WTC11 (cell line): Measurements from ENCODE around the gene RMDN3. TPM values are rescaled to one million over a fixed set of nuclear protein-coding genes. Genes with fewer than 3 reads are reported as not detected.

ENCODE experiments used
- ATAC-seq: fragments of 200-7000 bp; cut with Tn5 transposase; 2 replicates; pipeline ENCODE4 v1.10.0; 2021; ENCODE audit warnings: mild to moderate bottlenecking, moderate library complexity
- CTCF ChIA-PET: fragments of 300-600 bp; sonication (Branson Sonifier 250); formaldehyde crosslinking; loops from one replicate; lab custom pipeline; 2021; ENCODE audit warnings: antibody characterized with exemption; lab: Charles Lee
- POLR2A ChIA-PET: fragments of 350-600 bp; sonication (Branson Sonifier 250); formaldehyde crosslinking; loops from one replicate; lab custom pipeline; 2021; ENCODE audit warnings: antibody characterized with exemption; lab: Charles Lee
- DNase-seq: peaks from one replicate; pipeline ENCODE4 v3.0.0; 2021; ENCODE audit warnings: low spot score
- H3K27ac Mint-ChIP-seq: 2 replicates; pipeline ENCODE4 v1.8.0; 2021; ENCODE audit warnings: mixed read lengths
- H3K27me3 Mint-ChIP-seq: 2 replicates; pipeline ENCODE4 v1.8.0; 2021; ENCODE audit warnings: low read depth, mild to moderate bottlenecking, moderate library complexity, mixed read lengths
- H3K36me3 Mint-ChIP-seq: 2 replicates; pipeline ENCODE4 v1.8.0; 2021; ENCODE audit warnings: mixed read lengths
- H3K4me1 Mint-ChIP-seq: 2 replicates; pipeline ENCODE4 v1.8.0; 2022; ENCODE audit warnings: mixed read lengths
- H3K4me3 Mint-ChIP-seq: 2 replicates; pipeline ENCODE4 v1.8.0; 2021; ENCODE audit warnings: mild to moderate bottlenecking, moderate library complexity, mixed read lengths
- H3K9me3 Mint-ChIP-seq: 2 replicates; pipeline ENCODE4 v1.8.0; 2021; ENCODE audit warnings: mixed read lengths
- ARID4B ChIP-seq: sonication (generic); formaldehyde crosslinking; IDR thresholded peaks from 2 replicates; pipeline ENCODE4 v1.8.0; 2023; ENCODE audit warnings: missing genetic modification reagents, mild to moderate bottlenecking, borderline replicate concordance
- CBFB ChIP-seq: sonication (generic); formaldehyde crosslinking; IDR thresholded peaks from 2 replicates; pipeline ENCODE4 v1.8.1; 2022; ENCODE audit warnings: mild to moderate bottlenecking, low read depth, missing genetic modification reagents
- CDX4 ChIP-seq: fragments of 250-450 bp; sonication (Bioruptor Pico); IDR thresholded peaks from 2 replicates; pipeline ENCODE4 v1.9.0; 2021; ENCODE audit warnings: moderate library complexity, mild to moderate bottlenecking, inconsistent platforms, borderline replicate concordance
- ELF4 ChIP-seq: sonication (generic); formaldehyde crosslinking; IDR thresholded peaks from 2 replicates; pipeline ENCODE4 v1.8.1; 2022; ENCODE audit warnings: low read depth, mild to moderate bottlenecking, moderate library complexity, missing genetic modification reagents
- EMX1 ChIP-seq: fragments of 250-450 bp; sonication (Bioruptor Pico); IDR thresholded peaks from 2 replicates; pipeline ENCODE4 v1.8.0; 2021; ENCODE audit warnings: mild to moderate bottlenecking
- GRHL2 ChIP-seq: fragments of 250-450 bp; sonication (Bioruptor Pico); IDR thresholded peaks from 2 replicates; pipeline ENCODE4 v1.8.0; 2022; ENCODE audit warnings: mild to moderate bottlenecking, moderate library complexity; ENCODE audit not compliant: insufficient replicate concordance, severe bottlenecking
- JAZF1 ChIP-seq: fragments of 250-450 bp; sonication (Bioruptor Pico); IDR thresholded peaks from 2 replicates; pipeline ENCODE4 v1.9.0; 2021; ENCODE audit warnings: moderate library complexity, mild to moderate bottlenecking, inconsistent platforms
- KAT7 ChIP-seq: sonication (generic); formaldehyde crosslinking; IDR thresholded peaks from 2 replicates; pipeline ENCODE4 v1.8.1; 2023; ENCODE audit warnings: missing genetic modification reagents, mild to moderate bottlenecking, borderline replicate concordance
- MAX ChIP-seq: sonication (generic); formaldehyde crosslinking; IDR thresholded peaks from 2 replicates; pipeline ENCODE4 v1.8.0; 2022; ENCODE audit warnings: mild to moderate bottlenecking, missing genetic modification reagents
- RORB ChIP-seq: fragments of 250-450 bp; sonication (Bioruptor Pico); IDR thresholded peaks from 2 replicates; pipeline ENCODE4 v1.9.0; 2021; ENCODE audit warnings: mild to moderate bottlenecking
- SMAD3 ChIP-seq: sonication (generic); formaldehyde crosslinking; IDR thresholded peaks from 2 replicates; pipeline ENCODE4 v1.8.0; 2022; ENCODE audit warnings: missing genetic modification reagents, mild to moderate bottlenecking, borderline replicate concordance
- TEAD1 ChIP-seq: sonication (generic); formaldehyde crosslinking; IDR thresholded peaks from 2 replicates; pipeline ENCODE4 v1.8.0; 2022; ENCODE audit warnings: mild to moderate bottlenecking, missing genetic modification reagents
- ZNF317 ChIP-seq: sonication (generic); formaldehyde crosslinking; IDR thresholded peaks from 2 replicates; pipeline ENCODE4 v1.8.1; 2023; ENCODE audit warnings: low read depth, mild to moderate bottlenecking, moderate library complexity, missing genetic modification reagents, borderline replicate concordance
- ZNF423 ChIP-seq: fragments of 250-450 bp; sonication (Bioruptor Pico); IDR thresholded peaks from 2 replicates; pipeline ENCODE4 v2.1.2; 2022; ENCODE audit warnings: mild to moderate bottlenecking, moderate library complexity
- total RNA-seq: library from RNA; stranded (reverse); gene quantifications from 3 replicates; pipeline ENCODE4 v1.2.3, GENCODE V29; 2021
- TF ChIP-seq, protein P1 (sequence below): fragments of 250-450 bp; sonication (Bioruptor Pico); IDR thresholded peaks from 2 replicates; pipeline ENCODE4 v1.8.0; 2021; ENCODE audit warnings: mild to moderate bottlenecking
- TF ChIP-seq, protein P2 (sequence below): sonication (generic); formaldehyde crosslinking; IDR thresholded peaks from 2 replicates; pipeline ENCODE4 v1.8.0; 2022; ENCODE audit warnings: missing genetic modification reagents
- TF ChIP-seq, protein P3 (sequence below): fragments of 250-450 bp; sonication (Bioruptor Pico); IDR thresholded peaks from 2 replicates; pipeline ENCODE4 v2.1.2; 2022; ENCODE audit warnings: mild to moderate bottlenecking, moderate library complexity
- TF ChIP-seq, protein P4 (sequence below): fragments of 200-600 bp; IDR thresholded peaks from 2 replicates; pipeline ENCODE4 v1.8.0; 2022; ENCODE audit warnings: antibody characterized with exemption
- TF ChIP-seq, protein P5 (sequence below): sonication (generic); formaldehyde crosslinking; IDR thresholded peaks from 2 replicates; pipeline ENCODE4 v1.8.1; 2023; ENCODE audit warnings: mild to moderate bottlenecking, missing genetic modification reagents

RMDN3 gene
- total RNA-seq, 1 experiment from 2014 or later: 22.8 TPM

GRCh38 chr15:40773496-40773895, 18.4 kb upstream of the RMDN3 start:
- Mint-ChIP-seq H3K9me3 (no peaks in the 10 kb centered on the region), H3K4me1 (no peaks in the 10 kb centered on the region), H3K27me3 (no peaks in the 10 kb centered on the region), H3K4me3 (no peak overlapping the region), H3K27ac (no peak overlapping the region), H3K36me3 (peaks cover 21% of the 10 kb centered on the region)
- TF ChIP-seq, protein P1, sequence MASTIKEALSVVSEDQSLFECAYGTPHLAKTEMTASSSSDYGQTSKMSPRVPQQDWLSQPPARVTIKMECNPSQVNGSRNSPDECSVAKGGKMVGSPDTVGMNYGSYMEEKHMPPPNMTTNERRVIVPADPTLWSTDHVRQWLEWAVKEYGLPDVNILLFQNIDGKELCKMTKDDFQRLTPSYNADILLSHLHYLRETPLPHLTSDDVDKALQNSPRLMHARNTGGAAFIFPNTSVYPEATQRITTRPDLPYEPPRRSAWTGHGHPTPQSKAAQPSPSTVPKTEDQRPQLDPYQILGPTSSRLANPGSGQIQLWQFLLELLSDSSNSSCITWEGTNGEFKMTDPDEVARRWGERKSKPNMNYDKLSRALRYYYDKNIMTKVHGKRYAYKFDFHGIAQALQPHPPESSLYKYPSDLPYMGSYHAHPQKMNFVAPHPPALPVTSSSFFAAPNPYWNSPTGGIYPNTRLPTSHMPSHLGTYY: no peak
- TF ChIP-seq, protein P2, sequence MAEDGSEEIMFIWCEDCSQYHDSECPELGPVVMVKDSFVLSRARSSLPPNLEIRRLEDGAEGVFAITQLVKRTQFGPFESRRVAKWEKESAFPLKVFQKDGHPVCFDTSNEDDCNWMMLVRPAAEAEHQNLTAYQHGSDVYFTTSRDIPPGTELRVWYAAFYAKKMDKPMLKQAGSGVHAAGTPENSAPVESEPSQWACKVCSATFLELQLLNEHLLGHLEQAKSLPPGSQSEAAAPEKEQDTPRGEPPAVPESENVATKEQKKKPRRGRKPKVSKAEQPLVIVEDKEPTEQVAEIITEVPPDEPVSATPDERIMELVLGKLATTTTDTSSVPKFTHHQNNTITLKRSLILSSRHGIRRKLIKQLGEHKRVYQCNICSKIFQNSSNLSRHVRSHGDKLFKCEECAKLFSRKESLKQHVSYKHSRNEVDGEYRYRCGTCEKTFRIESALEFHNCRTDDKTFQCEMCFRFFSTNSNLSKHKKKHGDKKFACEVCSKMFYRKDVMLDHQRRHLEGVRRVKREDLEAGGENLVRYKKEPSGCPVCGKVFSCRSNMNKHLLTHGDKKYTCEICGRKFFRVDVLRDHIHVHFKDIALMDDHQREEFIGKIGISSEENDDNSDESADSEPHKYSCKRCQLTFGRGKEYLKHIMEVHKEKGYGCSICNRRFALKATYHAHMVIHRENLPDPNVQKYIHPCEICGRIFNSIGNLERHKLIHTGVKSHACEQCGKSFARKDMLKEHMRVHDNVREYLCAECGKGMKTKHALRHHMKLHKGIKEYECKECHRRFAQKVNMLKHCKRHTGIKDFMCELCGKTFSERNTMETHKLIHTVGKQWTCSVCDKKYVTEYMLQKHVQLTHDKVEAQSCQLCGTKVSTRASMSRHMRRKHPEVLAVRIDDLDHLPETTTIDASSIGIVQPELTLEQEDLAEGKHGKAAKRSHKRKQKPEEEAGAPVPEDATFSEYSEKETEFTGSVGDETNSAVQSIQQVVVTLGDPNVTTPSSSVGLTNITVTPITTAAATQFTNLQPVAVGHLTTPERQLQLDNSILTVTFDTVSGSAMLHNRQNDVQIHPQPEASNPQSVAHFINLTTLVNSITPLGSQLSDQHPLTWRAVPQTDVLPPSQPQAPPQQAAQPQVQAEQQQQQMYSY: no peak
- no peak for TF ChIP-seq MAX
- TF ChIP-seq GRHL2 (CRISPR knock-in tag): no peak
- no peak for TF ChIP-seq ZNF423 (CRISPR knock-in tag)
- no peak for TF ChIP-seq RORB (CRISPR knock-in tag)
- TF ChIP-seq, protein P3, sequence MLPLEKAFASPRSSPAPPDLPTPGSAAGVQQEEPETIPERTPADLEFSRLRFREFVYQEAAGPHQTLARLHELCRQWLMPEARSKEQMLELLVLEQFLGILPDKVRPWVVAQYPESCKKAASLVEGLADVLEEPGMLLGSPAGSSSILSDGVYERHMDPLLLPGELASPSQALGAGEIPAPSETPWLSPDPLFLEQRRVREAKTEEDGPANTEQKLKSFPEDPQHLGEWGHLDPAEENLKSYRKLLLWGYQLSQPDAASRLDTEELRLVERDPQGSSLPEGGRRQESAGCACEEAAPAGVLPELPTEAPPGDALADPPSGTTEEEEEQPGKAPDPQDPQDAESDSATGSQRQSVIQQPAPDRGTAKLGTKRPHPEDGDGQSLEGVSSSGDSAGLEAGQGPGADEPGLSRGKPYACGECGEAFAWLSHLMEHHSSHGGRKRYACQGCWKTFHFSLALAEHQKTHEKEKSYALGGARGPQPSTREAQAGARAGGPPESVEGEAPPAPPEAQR (CRISPR knock-in tag): no peak
- no peak for TF ChIP-seq ARID4B
- TF ChIP-seq CBFB: no peak
- TF ChIP-seq JAZF1: no peak
- TF ChIP-seq, protein P4, sequence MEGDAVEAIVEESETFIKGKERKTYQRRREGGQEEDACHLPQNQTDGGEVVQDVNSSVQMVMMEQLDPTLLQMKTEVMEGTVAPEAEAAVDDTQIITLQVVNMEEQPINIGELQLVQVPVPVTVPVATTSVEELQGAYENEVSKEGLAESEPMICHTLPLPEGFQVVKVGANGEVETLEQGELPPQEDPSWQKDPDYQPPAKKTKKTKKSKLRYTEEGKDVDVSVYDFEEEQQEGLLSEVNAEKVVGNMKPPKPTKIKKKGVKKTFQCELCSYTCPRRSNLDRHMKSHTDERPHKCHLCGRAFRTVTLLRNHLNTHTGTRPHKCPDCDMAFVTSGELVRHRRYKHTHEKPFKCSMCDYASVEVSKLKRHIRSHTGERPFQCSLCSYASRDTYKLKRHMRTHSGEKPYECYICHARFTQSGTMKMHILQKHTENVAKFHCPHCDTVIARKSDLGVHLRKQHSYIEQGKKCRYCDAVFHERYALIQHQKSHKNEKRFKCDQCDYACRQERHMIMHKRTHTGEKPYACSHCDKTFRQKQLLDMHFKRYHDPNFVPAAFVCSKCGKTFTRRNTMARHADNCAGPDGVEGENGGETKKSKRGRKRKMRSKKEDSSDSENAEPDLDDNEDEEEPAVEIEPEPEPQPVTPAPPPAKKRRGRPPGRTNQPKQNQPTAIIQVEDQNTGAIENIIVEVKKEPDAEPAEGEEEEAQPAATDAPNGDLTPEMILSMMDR: no peak
- TF ChIP-seq KAT7 (CRISPR knock-in tag): no peak
- TF ChIP-seq SMAD3 (CRISPR knock-in tag): no peak
- TF ChIP-seq, protein P5, sequence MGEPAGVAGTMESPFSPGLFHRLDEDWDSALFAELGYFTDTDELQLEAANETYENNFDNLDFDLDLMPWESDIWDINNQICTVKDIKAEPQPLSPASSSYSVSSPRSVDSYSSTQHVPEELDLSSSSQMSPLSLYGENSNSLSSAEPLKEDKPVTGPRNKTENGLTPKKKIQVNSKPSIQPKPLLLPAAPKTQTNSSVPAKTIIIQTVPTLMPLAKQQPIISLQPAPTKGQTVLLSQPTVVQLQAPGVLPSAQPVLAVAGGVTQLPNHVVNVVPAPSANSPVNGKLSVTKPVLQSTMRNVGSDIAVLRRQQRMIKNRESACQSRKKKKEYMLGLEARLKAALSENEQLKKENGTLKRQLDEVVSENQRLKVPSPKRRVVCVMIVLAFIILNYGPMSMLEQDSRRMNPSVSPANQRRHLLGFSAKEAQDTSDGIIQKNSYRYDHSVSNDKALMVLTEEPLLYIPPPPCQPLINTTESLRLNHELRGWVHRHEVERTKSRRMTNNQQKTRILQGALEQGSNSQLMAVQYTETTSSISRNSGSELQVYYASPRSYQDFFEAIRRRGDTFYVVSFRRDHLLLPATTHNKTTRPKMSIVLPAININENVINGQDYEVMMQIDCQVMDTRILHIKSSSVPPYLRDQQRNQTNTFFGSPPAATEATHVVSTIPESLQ (CRISPR knock-in tag): no peak
- no peak for TF ChIP-seq CDX4 (CRISPR knock-in tag)
- TF ChIP-seq ZNF317: no peak
- no peak for TF ChIP-seq ELF4 (CRISPR knock-in tag)
- no peak for TF ChIP-seq EMX1 (CRISPR knock-in tag)
- no peak for TF ChIP-seq TEAD1 (CRISPR knock-in tag)
- ChIA-PET POLR2A (no interaction called here), CTCF (no interaction called here)
- no peak for DNase-seq
- no peak for ATAC-seq
